GM21786 (cell line): Measurements from ENCODE around the gene POU5F1.

ENCODE experiments used
- ATAC-seq: cut with Tn5 transposase; IDR thresholded peaks from one replicate; pipeline ENCODE4 v1.9.1; 2021; ENCODE audit not compliant: unreplicated experiment

The POU5F1 gene

GRCh38 chr6:31116661-31117385 is 53.7 kb downstream of the POU5F1 start:
- ATAC-seq: no peak

GRCh38 chr6:31115941-31116560 is 54.4 kb downstream of the POU5F1 start:
- ATAC-seq: no peak

GRCh38 chr6:31114970-31115849 is 55.3 kb downstream of the POU5F1 start:
- no peak for ATAC-seq

GRCh38 chr6:31114541-31114878 is 56.0 kb downstream of the POU5F1 start, which contains the start of gene PSORS1C1:
Gene PSORS1C1 (plus strand): TSS chr6:31114800. CDS start chr6:31129633, 14,833 bp downstream.
- ATAC-seq: no peak
